PFSK-1 (cell line): Measurements from ENCODE around the gene JOSD1.

Experiments used
- FOXP2 ChIP-seq: optimal IDR thresholded peaks from 2 replicates; pipeline ENCODE3; 2011; ENCODE audit warnings: borderline replicate concordance, control low read depth, inconsistent platforms; ENCODE audit not compliant: insufficient read depth; ENCODE audit errors: extremely low read length, extremely low read depth
- POLR2AphosphoS5 ChIP-seq: IDR thresholded peaks from 2 replicates; pipeline ENCODE4 v1.6.1; 2012; ENCODE audit warnings: low read depth, mild to moderate bottlenecking, control low read depth, low read length, moderate library complexity
- SIN3A ChIP-seq: IDR thresholded peaks from 2 replicates; pipeline ENCODE4 v1.6.1; 2012; ENCODE audit warnings: mild to moderate bottlenecking, low read length, moderate library complexity, borderline replicate concordance; ENCODE audit not compliant: insufficient read depth
- TAF1 ChIP-seq: IDR thresholded peaks from 2 replicates; pipeline ENCODE4 v1.6.1; 2012; ENCODE audit warnings: low read length, control low read depth, borderline replicate concordance; ENCODE audit not compliant: insufficient read depth
- TF ChIP-seq, protein P1 (sequence below), 2 experiments: IDR thresholded peaks; 2 replicates each; pipeline versions ENCODE4 v1.6.1 to v1.8.0; 2011 to 2012; ENCODE audit warnings: low read depth in 2 of 2, low read length in 2 of 2, control low read depth in 1 of 2, inconsistent platforms in 1 of 2, mild to moderate bottlenecking in 1 of 2, moderate library complexity in 1 of 2; ENCODE audit not compliant: insufficient read depth in 1 of 2

GRCh38 chr22:38750104-38750503 is 49.4 kb upstream of the JOSD1 start:
- no peak for TF ChIP-seq FOXP2
- no peak for TF ChIP-seq TAF1
- no peak for TF ChIP-seq POLR2AphosphoS5
- TF ChIP-seq, protein P1, sequence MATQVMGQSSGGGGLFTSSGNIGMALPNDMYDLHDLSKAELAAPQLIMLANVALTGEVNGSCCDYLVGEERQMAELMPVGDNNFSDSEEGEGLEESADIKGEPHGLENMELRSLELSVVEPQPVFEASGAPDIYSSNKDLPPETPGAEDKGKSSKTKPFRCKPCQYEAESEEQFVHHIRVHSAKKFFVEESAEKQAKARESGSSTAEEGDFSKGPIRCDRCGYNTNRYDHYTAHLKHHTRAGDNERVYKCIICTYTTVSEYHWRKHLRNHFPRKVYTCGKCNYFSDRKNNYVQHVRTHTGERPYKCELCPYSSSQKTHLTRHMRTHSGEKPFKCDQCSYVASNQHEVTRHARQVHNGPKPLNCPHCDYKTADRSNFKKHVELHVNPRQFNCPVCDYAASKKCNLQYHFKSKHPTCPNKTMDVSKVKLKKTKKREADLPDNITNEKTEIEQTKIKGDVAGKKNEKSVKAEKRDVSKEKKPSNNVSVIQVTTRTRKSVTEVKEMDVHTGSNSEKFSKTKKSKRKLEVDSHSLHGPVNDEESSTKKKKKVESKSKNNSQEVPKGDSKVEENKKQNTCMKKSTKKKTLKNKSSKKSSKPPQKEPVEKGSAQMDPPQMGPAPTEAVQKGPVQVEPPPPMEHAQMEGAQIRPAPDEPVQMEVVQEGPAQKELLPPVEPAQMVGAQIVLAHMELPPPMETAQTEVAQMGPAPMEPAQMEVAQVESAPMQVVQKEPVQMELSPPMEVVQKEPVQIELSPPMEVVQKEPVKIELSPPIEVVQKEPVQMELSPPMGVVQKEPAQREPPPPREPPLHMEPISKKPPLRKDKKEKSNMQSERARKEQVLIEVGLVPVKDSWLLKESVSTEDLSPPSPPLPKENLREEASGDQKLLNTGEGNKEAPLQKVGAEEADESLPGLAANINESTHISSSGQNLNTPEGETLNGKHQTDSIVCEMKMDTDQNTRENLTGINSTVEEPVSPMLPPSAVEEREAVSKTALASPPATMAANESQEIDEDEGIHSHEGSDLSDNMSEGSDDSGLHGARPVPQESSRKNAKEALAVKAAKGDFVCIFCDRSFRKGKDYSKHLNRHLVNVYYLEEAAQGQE (IDR thresholded peaks at IDR 0.05; ENCODE audit: insufficient read depth in 1 of 2, low read depth in 2 of 2, low read length in 2 of 2), result no peak
- no peak for TF ChIP-seq SIN3A
